CD14-positive monocyte (primary cell): ENCODE measurements around the gene RLN1. TPM values are rescaled to one million over a fixed set of nuclear protein-coding genes. Genes with fewer than 3 reads are reported as not detected.

Experiments used
- DNase-seq, 3 donors: peaks; one replicate each; pipeline ENCODE4 v3.0.0-alpha.2; 2011 to 2022
- H2AFZ ChIP-seq: 2 replicates; pipeline ENCODE4 v1.6.0; 2012; ENCODE audit warnings: mild to moderate bottlenecking, low read depth, low read length, inconsistent platforms; ENCODE audit not compliant: insufficient read depth, poor library complexity, severe bottlenecking
- H3K27ac ChIP-seq, 2 donors: 1 replicate in 1 of 2; 2 replicates in 1 of 2; pipeline ENCODE4 v1.5.1; 2012 to 2013; ENCODE audit warnings: low read length in 2 of 2, control low read depth in 1 of 2, inconsistent platforms in 1 of 2, low read depth in 1 of 2, mild to moderate bottlenecking in 1 of 2
- H3K27me3 ChIP-seq, 2 donors: one replicate each; pipeline versions ENCODE4 v1.6.0 to v1.6.1; 2011 to 2013; ENCODE audit warnings: low read length in 2 of 2; ENCODE audit not compliant: control insufficient read depth in 2 of 2, insufficient read depth in 2 of 2
- H3K36me3 ChIP-seq, 2 donors: replicated peaks in 1 of 2; 1 replicate in 1 of 2; 2 replicates in 1 of 2; pipeline versions ENCODE4 v1.5.1 to v1.6.1; 2012 to 2013; ENCODE audit warnings: low read length in 2 of 2, control low read depth in 1 of 2, inconsistent platforms in 1 of 2, mild to moderate bottlenecking in 1 of 2; ENCODE audit not compliant: insufficient read depth in 2 of 2, control insufficient read depth in 1 of 2
- H3K4me1 ChIP-seq, 2 donors: 1 replicate in 1 of 2; 2 replicates in 1 of 2; pipeline versions ENCODE4 v1.5.1 to v1.6.1; 2012 to 2013; ENCODE audit warnings: low read length in 2 of 2, control low read depth in 1 of 2, inconsistent platforms in 1 of 2, mild to moderate bottlenecking in 1 of 2, moderate library complexity in 1 of 2; ENCODE audit not compliant: insufficient read depth in 2 of 2, control insufficient read depth in 1 of 2
- H3K4me2 ChIP-seq: replicated peaks from 2 replicates; pipeline ENCODE3; 2012; ENCODE audit warnings: low read length, moderate library complexity, mild to moderate bottlenecking; ENCODE audit not compliant: poor library complexity, severe bottlenecking; ENCODE audit errors: extremely low read depth
- H3K4me3 ChIP-seq, 3 experiments: fragments of 200-600 bp in 1 of 3; sonication (generic) in 1 of 3; replicated peaks in 1 of 3; 1 replicate in 2 of 3; 2 replicates in 1 of 3; pipeline ENCODE4 v1.5.1; 2011 to 2013; ENCODE audit warnings: low read length in 3 of 3, mild to moderate bottlenecking in 3 of 3, control low read depth in 2 of 3, low read depth in 2 of 3, inconsistent platforms in 1 of 3, moderate library complexity in 1 of 3
- H3K79me2 ChIP-seq: 2 replicates; pipeline ENCODE4 v1.6.0; 2012; ENCODE audit warnings: mild to moderate bottlenecking, control low read depth, inconsistent platforms, low read length, moderate library complexity; ENCODE audit not compliant: insufficient read depth
- H3K9ac ChIP-seq: 2 replicates; pipeline ENCODE4 v1.6.0; 2017; ENCODE audit warnings: low read length, mild to moderate bottlenecking; ENCODE audit not compliant: insufficient read depth, poor library complexity, severe bottlenecking
- H3K9me3 ChIP-seq, 2 donors: replicated peaks in 1 of 2; 1 replicate in 1 of 2; 2 replicates in 1 of 2; pipeline versions ENCODE4 v1.5.1 to v1.6.1; 2012 to 2013; ENCODE audit warnings: low read length in 2 of 2, control low read depth in 1 of 2; ENCODE audit not compliant: control insufficient read depth in 1 of 2, insufficient read depth in 1 of 2
- H4K20me1 ChIP-seq: 2 replicates; pipeline ENCODE4 v1.6.0; 2012; ENCODE audit warnings: mild to moderate bottlenecking, low read length, control low read depth, moderate library complexity; ENCODE audit not compliant: insufficient read depth
- H3K27ac Mint-ChIP-seq, 7 donors: one replicate each; pipeline ENCODE4 v1.8.0; 2020; ENCODE audit warnings: mild to moderate bottlenecking in 7 of 7, mixed read lengths in 7 of 7, moderate library complexity in 6 of 7, inconsistent platforms in 2 of 7
- H3K27me3 Mint-ChIP-seq, 3 donors: one replicate each; pipeline ENCODE4 v1.8.0; 2021 to 2022; ENCODE audit warnings: low read depth in 3 of 3, mild to moderate bottlenecking in 3 of 3, mixed read lengths in 3 of 3, moderate library complexity in 3 of 3, inconsistent platforms in 1 of 3
- H3K36me3 Mint-ChIP-seq, 2 donors: one replicate each; pipeline ENCODE4 v1.8.0; 2020; ENCODE audit warnings: mixed read lengths in 2 of 2, inconsistent platforms in 1 of 2, mild to moderate bottlenecking in 1 of 2
- H3K4me1 Mint-ChIP-seq: one replicate; pipeline ENCODE4 v1.8.0; 2020; ENCODE audit warnings: mild to moderate bottlenecking, mixed read lengths
- H3K4me3 Mint-ChIP-seq, 2 donors: one replicate each; pipeline ENCODE4 v1.8.0; 2020; ENCODE audit warnings: mild to moderate bottlenecking in 2 of 2, mixed read lengths in 2 of 2, moderate library complexity in 1 of 2
- H3K9me3 Mint-ChIP-seq, 7 donors: one replicate each; pipeline ENCODE4 v1.8.0; 2020 to 2022; ENCODE audit warnings: mixed read lengths in 7 of 7, mild to moderate bottlenecking in 6 of 7, moderate library complexity in 6 of 7, inconsistent platforms in 2 of 7
- WGBS: methylation state at CpG from one replicate; pipeline ENCODE4 v1.1.5; 2013; ENCODE audit warnings: missing lambda C conversion rate; ENCODE audit not compliant: insufficient coverage; 5-methylcytosine and 5-hydroxymethylcytosine counted together
- intact Hi-C, 2 donors: fragments of 100-400 bp; cut with micrococcal nuclease; formaldehyde crosslinking; loops; one replicate each; pipeline versions ENCODE4 v1.15.0 to v1.15.1; 2023
- polyA plus RNA-seq, 3 donors: library from polyadenylated mRNA; depleted of rRNA in 1 of 3; unstranded in 2 of 3; stranded (reverse) in 1 of 3; fragments of 300-500 nt in 2 of 3; fragments of >200 nt in 1 of 3; fragmentation: Illumina TruSeq in 2 of 3; gene quantifications; 1 replicate in 2 of 3; 2 replicates in 1 of 3; pipeline ENCODE4 v1.2.3, GENCODE V29; 2012 to 2021
- TF ChIP-seq, protein P1 (sequence below): fragments of 200-600 bp; IDR thresholded peaks from one replicate; pipeline ENCODE4 v1.8.0; 2022; ENCODE audit warnings: antibody characterized with exemption, mild to moderate bottlenecking

Gene RLN1
- polyA plus RNA-seq, 3 donors: not detected

DNA sequence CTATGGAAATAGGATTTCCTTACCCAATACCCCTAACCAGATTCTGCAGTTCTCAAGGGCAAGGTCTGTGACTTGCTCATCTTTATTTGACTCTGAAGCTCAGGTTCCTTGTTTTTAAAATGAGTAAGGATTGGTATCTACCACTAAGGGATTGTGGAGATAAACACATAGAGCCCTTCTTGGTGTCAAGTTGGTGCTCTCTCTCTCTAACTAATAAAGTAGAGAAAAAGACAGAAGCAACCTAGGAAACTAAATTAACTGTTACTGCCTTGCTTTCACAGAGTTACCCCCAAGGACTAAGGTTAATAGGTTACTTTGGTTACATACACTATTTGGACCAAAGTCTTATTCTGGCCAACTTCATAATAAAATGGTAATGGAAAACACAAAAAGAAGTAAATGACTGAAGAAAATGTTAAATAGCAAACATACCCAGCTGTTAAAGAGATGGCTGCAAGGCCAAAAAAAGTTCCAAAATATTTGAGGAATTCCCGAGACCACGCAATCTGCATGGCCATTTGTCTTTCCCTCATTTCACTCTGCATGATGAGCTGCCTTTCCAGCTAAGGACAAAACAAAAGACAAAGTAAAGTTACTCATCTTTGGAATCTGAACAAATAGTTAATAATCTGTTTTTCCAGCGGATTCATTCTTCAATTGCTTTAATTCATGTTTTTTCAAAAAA is 21.8 kb upstream of the RLN1 start:
- Histone ChIP-seq H3K36me3 (no peaks in the 10 kb centered on the region), H3K4me2 (no peak overlapping the region), H3K79me2 (no peaks in the 10 kb centered on the region), H3K9ac (no peak overlapping the region), H3K4me1 (no peaks in the 10 kb centered on the region), H3K27ac (no peak overlapping the region), H3K27me3 (no peaks in the 10 kb centered on the region), H3K4me3 (no peak overlapping the region), H3K9me3 (no peaks in the 10 kb centered on the region), H2AFZ (no peak overlapping the region), H4K20me1 (no peaks in the 10 kb centered on the region)
- 100% methylated on average over 2 of the region's 3 CpGs for WGBS
- Mint-ChIP-seq H3K4me1 (no peaks in the 10 kb centered on the region), H3K4me3 (no peak overlapping the region), H3K9me3 (peaks cover 0 to 6% (median 0%) of the 10 kb centered on the region in 7 donors), H3K27ac (no peak overlapping the region), H3K36me3 (peaks cover 6 to 12% of the 10 kb centered on the region in 2 donors), H3K27me3 (no peaks in the 10 kb centered on the region)
- intact Hi-C loops: no loop called here
- DNase-seq: no peak
- TF ChIP-seq, protein P1, sequence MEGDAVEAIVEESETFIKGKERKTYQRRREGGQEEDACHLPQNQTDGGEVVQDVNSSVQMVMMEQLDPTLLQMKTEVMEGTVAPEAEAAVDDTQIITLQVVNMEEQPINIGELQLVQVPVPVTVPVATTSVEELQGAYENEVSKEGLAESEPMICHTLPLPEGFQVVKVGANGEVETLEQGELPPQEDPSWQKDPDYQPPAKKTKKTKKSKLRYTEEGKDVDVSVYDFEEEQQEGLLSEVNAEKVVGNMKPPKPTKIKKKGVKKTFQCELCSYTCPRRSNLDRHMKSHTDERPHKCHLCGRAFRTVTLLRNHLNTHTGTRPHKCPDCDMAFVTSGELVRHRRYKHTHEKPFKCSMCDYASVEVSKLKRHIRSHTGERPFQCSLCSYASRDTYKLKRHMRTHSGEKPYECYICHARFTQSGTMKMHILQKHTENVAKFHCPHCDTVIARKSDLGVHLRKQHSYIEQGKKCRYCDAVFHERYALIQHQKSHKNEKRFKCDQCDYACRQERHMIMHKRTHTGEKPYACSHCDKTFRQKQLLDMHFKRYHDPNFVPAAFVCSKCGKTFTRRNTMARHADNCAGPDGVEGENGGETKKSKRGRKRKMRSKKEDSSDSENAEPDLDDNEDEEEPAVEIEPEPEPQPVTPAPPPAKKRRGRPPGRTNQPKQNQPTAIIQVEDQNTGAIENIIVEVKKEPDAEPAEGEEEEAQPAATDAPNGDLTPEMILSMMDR: no peak

DNA sequence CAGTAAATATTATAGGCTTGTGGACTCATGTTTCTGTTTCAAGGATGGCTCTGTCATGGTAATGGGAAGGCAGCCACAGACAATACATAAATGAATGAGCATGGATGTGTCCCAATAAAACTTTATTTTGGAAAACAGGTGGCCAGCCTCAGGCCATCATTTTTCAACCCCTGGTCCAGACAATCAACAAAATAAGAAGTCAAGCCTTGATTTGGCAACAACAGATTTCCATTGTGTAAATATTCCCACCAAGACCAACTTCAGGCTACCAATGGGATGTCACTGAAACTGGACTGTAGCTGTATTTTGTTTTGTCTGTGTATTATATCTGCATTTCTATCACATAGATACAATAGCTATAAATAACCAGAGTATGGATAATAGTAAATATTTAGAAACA is 20.7 kb upstream of the RLN1 start:
- Mint-ChIP-seq H3K36me3 (peaks cover 6 to 12% of the 10 kb centered on the region in 2 donors), H3K27me3 (no peaks in the 10 kb centered on the region), H3K9me3 (peaks cover 0 to 4% (median 0%) of the 10 kb centered on the region in 7 donors), H3K27ac (no peak overlapping the region), H3K4me3 (no peak overlapping the region), H3K4me1 (no peaks in the 10 kb centered on the region)
- no peak overlapping the region for H2AFZ ChIP-seq
- H3K4me1 ChIP-seq: no peaks in the 10 kb centered on the region
- no peaks in the 10 kb centered on the region for H3K36me3 ChIP-seq
- no peaks in the 10 kb centered on the region for H3K79me2 ChIP-seq
- H3K4me2 ChIP-seq: no peak overlapping the region
- TF ChIP-seq, protein P1: no peak
- no peak overlapping the region for H3K4me3 ChIP-seq
- H3K9me3 ChIP-seq: no peaks in the 10 kb centered on the region
- no peaks in the 10 kb centered on the region for H3K27me3 ChIP-seq
- intact Hi-C loops: no loop called here
- no peaks in the 10 kb centered on the region for H4K20me1 ChIP-seq
- DNase-seq: no peak
- no peak overlapping the region for H3K27ac ChIP-seq
- H3K9ac ChIP-seq: no peak overlapping the region
